ENCODE results near the gene EMID1.

EMID1 gene

DNA sequence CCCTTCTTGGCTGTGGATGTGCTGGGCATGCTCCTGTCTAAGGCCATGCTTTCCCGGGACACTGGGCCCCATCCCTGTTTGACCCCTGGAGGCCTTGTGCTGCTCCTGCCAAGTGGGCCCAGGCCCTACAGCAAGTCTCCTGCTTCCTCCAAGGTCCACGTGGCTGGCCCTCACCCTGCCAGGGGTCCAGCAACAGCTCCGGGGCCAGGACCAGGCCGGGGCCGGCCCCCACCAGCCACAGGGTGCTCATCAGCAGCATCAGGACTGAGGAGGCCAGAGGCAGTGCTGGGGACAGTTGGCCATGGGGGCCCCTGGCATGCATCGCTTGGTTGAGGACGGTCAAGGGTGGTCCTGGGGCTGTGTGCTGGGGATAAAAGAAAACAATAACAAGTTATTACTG, 59.6 kb downstream of the EMID1 start:
- DNase-seq (ENCODE audit: low read depth) = no peak
- no peak overlapping the region for H3K4me3 ChIP-seq (ENCODE audit: low read depth, low read length)
- TF ChIP-seq, protein P1, sequence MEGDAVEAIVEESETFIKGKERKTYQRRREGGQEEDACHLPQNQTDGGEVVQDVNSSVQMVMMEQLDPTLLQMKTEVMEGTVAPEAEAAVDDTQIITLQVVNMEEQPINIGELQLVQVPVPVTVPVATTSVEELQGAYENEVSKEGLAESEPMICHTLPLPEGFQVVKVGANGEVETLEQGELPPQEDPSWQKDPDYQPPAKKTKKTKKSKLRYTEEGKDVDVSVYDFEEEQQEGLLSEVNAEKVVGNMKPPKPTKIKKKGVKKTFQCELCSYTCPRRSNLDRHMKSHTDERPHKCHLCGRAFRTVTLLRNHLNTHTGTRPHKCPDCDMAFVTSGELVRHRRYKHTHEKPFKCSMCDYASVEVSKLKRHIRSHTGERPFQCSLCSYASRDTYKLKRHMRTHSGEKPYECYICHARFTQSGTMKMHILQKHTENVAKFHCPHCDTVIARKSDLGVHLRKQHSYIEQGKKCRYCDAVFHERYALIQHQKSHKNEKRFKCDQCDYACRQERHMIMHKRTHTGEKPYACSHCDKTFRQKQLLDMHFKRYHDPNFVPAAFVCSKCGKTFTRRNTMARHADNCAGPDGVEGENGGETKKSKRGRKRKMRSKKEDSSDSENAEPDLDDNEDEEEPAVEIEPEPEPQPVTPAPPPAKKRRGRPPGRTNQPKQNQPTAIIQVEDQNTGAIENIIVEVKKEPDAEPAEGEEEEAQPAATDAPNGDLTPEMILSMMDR (IDR thresholded peaks at IDR 0.05; ENCODE audit: low read depth, low read length, missing control alignments) = no peak

DNA sequence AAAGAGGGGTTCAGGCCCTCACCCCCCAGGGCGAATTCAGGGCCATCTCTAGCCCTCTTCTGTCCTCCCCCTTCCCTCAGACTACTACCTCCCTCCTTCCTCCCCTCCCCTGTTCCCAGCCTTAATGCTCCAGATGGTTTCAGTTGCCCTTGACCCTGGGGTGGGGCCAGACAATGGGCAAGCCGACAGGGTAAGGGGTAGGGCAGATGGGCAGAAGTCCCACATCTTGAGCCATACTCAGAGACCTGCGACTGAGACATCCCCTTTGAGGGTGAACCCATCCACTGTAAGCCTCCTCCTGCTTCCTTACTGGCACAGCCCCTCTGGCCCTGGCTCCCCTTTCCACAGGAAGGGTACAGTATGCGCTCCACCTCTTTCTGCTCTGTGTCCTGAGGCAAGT, 60.2 kb downstream of the EMID1 start:
- H3K4me3 ChIP-seq (ENCODE audit: low read depth, low read length) = no peak overlapping the region
- TF ChIP-seq, protein P1 (IDR thresholded peaks at IDR 0.05; ENCODE audit: low read depth, low read length, missing control alignments) = no peak
- no peak for DNase-seq (ENCODE audit: low read depth)

DNA sequence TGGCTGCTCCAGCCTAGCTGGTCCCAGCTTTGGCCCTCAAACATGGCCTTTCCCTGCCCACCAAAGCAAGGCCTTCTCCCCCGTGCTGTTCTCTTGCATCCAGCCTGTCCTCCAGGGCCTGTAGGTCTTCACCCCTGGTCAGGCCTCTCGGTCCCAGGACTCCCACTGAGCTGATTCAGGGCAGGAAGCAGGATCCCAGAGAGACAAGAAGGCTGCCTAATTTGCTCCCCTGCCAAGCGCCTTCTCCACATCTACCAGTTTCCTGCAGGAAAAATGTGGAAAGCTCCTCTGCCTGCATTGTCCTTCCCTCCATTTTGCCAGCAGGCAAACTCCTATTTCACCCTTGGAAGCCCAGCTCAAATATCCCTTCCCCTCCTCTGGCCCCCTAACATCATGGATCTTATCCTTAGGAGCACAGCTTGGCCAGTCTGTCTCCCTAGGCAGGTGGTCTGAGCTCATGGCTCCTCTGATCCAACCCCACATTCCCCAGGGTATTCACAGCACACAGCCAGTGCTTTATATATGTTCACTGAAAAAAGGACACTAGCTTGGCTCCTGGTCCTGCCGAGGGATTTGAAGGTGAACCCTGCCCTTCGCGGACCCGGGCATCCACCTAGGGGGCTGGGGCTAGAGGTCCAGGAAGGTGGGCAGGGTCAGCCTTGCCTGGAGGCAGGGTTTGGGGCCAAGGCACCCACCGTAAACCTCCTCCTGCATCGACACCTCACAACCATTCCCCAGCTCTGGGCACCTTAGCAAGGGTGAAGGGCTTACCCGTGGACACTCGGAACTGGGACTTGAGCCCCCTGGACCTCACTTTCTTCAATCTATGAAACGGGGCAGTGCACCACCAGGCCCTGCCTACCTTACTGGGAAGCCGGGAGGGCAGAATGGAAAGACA, 61.1 kb downstream of the EMID1 start:
- TF ChIP-seq, protein P1 (IDR thresholded peaks at IDR 0.05; ENCODE audit: low read depth, low read length, missing control alignments) = no peak
- no peak for DNase-seq (ENCODE audit: low read depth)
- H3K4me3 ChIP-seq (ENCODE audit: low read depth, low read length) = peak overlapping the region; percentile 96

DNA sequence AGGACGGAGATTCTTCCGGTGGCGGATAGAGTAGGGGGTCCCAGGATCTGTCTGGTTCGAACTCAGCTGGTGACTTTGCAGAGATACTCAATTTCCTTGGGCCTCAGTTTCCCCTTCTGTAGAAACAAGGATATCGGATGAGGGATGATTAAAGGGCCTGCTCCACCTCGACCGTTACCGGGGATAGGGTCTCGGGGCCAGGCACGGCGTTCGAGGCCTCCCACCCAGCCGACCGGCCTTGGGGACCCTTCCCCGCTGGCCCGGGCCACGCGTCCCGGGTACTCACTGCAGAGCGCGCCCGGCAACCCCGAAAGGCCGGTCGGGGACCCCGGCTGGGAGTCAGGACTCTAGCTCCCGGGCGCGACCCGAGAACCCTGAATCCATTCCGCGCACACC, 61.8 kb downstream of the EMID1 start:
- H3K4me3 ChIP-seq (ENCODE audit: low read depth, low read length) = peak overlapping the region; percentile 96
- no peak for DNase-seq (ENCODE audit: low read depth)
- TF ChIP-seq, protein P1 (IDR thresholded peaks at IDR 0.05; ENCODE audit: low read depth, low read length, missing control alignments) = no peak

DNA sequence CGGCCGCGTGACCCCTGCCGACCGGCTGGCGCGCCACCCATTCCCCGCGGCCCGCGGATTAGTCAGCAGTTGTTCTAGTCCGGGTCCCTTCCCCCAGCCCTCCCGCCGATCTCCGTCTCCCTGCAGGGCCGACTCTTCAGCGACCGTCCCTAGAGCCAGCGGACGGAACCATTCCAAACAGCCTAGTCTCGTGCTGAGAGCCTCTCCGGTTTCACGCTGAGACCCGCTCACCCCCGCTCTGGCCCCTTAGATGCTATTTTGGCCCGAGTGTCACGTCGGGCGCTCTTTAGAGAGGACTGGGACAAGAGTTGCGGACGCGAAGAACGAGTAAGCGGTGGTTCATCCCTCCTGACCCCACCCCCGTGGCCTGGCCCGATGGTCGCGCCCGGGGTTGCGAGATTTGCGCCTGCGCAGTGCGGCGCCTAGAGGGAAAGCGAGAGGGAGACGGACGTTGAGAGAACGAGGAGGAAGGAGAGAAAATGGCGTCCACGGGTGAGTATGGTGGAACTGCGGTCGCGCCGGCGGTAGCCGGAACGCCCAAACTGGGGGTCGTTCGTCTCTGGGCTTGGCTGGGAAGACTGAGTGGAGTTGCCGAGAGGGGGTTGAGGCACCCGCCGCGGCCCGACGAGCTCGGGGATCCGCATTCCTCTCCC, 62.3 kb downstream of the EMID1 start, which contains the start of the genes EWSR1 and RHBDD3:
EWSR1 (plus strand) TSS at position 411 of the 653 bp plus-strand sequence; CDS start at position 480, 69 bp downstream.
RHBDD3 (minus strand) TSS at position 124 of the 653 bp plus-strand sequence. CDS start 2,355 bp downstream, outside the sequence.
- DNase-seq (ENCODE audit: low read depth) = peak; percentile 90
- peak within 1 kb of the TSS; percentile 96 for H3K4me3 ChIP-seq (ENCODE audit: low read depth, low read length)
- TF ChIP-seq, protein P1 (IDR thresholded peaks at IDR 0.05; ENCODE audit: low read depth, low read length, missing control alignments) = no peak

DNA sequence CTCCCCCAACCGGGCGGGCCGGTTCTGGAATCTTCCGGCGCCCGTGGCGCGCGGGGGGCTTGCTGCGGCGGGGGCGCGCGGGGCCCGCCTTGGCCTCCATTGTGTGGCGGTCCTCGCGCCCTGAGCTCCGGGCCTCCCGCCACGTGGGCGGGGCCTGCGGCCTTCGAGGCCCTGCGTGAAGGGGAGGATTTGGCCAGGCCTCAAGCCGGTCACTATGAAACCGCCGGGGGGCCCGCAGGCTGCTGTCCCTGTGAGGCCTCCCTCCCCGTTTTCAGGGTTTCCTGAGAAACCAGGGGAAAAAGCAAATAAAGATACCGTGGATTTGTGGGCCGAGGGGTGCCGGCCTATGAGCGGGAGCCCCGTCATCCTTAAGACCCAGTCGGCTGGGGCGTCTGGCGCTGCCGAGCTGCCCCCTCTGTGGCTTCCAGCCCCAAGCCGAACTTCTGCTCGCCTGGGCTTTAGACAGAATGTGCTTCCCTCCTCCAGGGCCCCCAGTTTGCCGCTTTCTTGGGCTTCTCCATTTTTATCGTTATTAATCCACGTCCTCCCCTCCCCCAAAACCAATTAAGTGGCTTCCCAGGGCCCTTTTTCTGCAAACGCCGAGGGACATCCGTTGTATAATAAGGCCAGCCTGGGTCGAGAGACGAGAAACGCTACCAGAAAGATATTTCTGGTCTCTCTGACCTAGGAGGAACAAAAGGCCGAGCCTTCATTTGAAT, 63.0 kb downstream of the EMID1 start:
- TF ChIP-seq, protein P1 (IDR thresholded peaks at IDR 0.05; ENCODE audit: low read depth, low read length, missing control alignments) = no peak
- no peak for DNase-seq (ENCODE audit: low read depth)
- peak overlapping the region; percentile 96 for H3K4me3 ChIP-seq (ENCODE audit: low read depth, low read length)

All from GM12864 (cell line).